Tibial nerve (tissue), 4 donors: Measurements from ENCODE around the gene LDLRAD1.

Experiments
- CTCF ChIP-seq, 5 experiments: fragments of 200-600 bp in 3 of 5; fragments of 450-650 bp in 2 of 5; sonication (generic) in 3 of 5; IDR thresholded peaks; one replicate each; pipeline ENCODE4 v1.5.1; 2016 to 2019; ENCODE audit warnings: antibody characterized with exemption in 5 of 5, mild to moderate bottlenecking in 3 of 5, moderate library complexity in 2 of 5
- EP300 ChIP-seq, 2 donors: sonication (generic); formaldehyde crosslinking; IDR thresholded peaks; one replicate each; pipeline ENCODE4 v1.6.1; 2017; ENCODE audit warnings: antibody characterized with exemption in 2 of 2, mild to moderate bottlenecking in 1 of 2
- POLR2A ChIP-seq, 2 donors: fragments of 450-650 bp; IDR thresholded peaks; one replicate each; pipeline ENCODE4 v1.6.1; 2017; ENCODE audit warnings: antibody characterized with exemption in 2 of 2, mild to moderate bottlenecking in 2 of 2, moderate library complexity in 2 of 2

- TF ChIP-seq CTCF (IDR thresholded peaks at IDR 0.05) (no peak), POLR2A (IDR thresholded peaks at IDR 0.05) (no peak), EP300 (IDR thresholded peaks at IDR 0.05) (no peak)
Observed at GRCh38 chr1:53986458-53986857, 31.5 kb downstream of the LDLRAD1 start.
